Astrocyte of the cerebellum (primary cell): ENCODE results near the gene MAP3K20.

Source experiments
- DNase-seq: peaks from one replicate; pipeline ENCODE4 v3.0.0-alpha.2; 2011; ENCODE audit warnings: low read depth
- H3K4me3 ChIP-seq: 2 replicates; pipeline ENCODE4 v1.5.1; 2011; ENCODE audit warnings: mild to moderate bottlenecking, low read depth, low read length, moderate library complexity
- in situ Hi-C: cut with HindIII; loops from 2 replicates; pipeline ENCODE4 v1.10.0; 2017; ENCODE audit warnings: low sequenced_read_pairs
- TF ChIP-seq, protein P1 (sequence below): IDR thresholded peaks from 2 replicates; pipeline ENCODE4 v1.5.1; 2012; ENCODE audit warnings: low read length, low read depth, moderate library complexity, mild to moderate bottlenecking; ENCODE audit errors: missing control alignments

The MAP3K20 gene

GRCh38 chr2:173264603-173265366 lies 189.1 kb downstream of the MAP3K20 start:
- TF ChIP-seq, protein P1, sequence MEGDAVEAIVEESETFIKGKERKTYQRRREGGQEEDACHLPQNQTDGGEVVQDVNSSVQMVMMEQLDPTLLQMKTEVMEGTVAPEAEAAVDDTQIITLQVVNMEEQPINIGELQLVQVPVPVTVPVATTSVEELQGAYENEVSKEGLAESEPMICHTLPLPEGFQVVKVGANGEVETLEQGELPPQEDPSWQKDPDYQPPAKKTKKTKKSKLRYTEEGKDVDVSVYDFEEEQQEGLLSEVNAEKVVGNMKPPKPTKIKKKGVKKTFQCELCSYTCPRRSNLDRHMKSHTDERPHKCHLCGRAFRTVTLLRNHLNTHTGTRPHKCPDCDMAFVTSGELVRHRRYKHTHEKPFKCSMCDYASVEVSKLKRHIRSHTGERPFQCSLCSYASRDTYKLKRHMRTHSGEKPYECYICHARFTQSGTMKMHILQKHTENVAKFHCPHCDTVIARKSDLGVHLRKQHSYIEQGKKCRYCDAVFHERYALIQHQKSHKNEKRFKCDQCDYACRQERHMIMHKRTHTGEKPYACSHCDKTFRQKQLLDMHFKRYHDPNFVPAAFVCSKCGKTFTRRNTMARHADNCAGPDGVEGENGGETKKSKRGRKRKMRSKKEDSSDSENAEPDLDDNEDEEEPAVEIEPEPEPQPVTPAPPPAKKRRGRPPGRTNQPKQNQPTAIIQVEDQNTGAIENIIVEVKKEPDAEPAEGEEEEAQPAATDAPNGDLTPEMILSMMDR, result no peak
- no peak for DNase-seq
- no peak overlapping the region for H3K4me3 ChIP-seq
- in situ Hi-C loops, result no loop called here

- in situ Hi-C loops, result no loop called here
- DNase-seq, result no peak
- H3K4me3 ChIP-seq, result no peak overlapping the region
- TF ChIP-seq, protein P1, result no peak
Observed at GRCh38 chr2:173271135-173271534, 195.5 kb downstream of the MAP3K20 start.

DNA sequence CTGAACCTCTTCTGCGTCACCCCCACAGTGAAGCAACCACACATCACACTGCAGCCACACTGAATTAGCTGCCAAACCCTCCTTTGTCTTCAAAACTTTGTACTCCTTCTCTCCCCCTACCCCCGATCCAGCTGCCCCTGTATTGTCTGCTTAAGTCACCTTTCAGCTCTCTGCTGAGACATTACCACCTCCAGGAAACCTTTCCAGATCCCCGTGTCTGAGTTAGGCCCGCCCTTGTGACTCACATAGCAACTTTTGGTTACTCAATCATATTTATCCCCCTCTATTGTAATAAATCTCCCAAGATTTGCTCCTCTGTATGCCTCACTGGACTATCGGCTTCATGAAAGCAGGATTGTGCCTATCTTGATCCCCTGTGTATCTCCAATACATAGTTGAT lies 196.2 kb downstream of the MAP3K20 start:
- in situ Hi-C loops, result no loop called here
- TF ChIP-seq, protein P1, result no peak
- H3K4me3 ChIP-seq, result no peak overlapping the region
- no peak for DNase-seq

GRCh38 chr2:173272849-173273248 lies 197.2 kb downstream of the MAP3K20 start:
- TF ChIP-seq, protein P1, result no peak

DNA sequence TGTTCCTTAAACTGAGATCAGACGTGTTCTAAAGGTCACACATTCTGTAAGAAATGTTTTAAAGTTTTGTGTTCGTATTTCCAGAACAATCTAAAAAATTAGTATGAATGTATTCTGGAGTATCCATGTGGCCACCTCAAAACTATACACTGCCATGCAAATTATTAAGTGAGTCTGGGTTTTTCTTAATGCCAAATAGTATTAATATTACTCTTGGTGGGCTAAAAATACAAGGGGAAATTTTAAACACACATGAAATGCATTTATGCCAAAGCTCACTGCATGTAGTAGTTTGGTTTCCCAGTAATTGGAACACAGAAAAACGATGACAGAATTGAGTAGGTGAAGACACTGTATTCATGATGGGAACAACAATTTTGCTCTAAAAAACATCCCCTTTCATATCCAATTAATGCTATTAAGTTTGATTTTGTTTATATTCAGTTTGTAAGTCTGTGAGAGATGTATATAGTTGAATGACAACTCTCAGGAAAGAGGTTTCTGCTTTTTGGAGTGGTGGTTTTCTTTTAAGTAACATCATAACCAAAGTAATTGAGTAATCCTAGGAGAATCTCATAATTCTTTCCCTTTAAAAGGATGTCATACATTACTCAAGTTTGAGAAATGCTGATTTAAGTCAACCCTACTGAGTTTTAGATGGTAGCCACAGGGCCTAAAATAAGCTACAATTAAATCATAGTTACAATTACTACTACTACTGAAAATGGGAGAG lies 203.3 kb downstream of the MAP3K20 start:
- H3K4me3 ChIP-seq, result no peak overlapping the region
- DNase-seq, result no peak
- in situ Hi-C loops, result no loop called here
- TF ChIP-seq, protein P1, result no peak

More at GRCh38 chr2:173272849-173273248, 197.2 kb downstream of the MAP3K20 start:
- DNase-seq, result no peak
- H3K4me3 ChIP-seq, result no peak overlapping the region
- in situ Hi-C loops, result no loop called here

DNA sequence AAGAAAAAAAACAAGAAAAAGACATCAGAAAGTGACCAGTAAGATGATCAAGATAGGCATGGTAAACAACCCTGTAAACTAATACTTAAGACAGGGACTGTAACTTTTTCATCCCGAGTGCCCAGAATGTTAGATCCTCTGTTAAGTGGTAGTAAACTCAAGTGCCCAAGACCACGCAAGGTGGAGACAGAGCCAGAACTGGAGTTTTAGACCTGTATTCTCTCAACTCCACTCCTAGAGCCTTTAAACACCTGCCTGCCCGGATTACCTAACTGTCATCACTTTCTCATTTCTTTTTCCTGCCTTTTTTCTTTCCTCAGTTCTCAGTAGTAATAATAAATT lies 203.9 kb downstream of the MAP3K20 start:
- DNase-seq, result no peak
- in situ Hi-C loops, result no loop called here
- TF ChIP-seq, protein P1, result no peak
- H3K4me3 ChIP-seq, result no peak overlapping the region
